GM12865 (cell line): Measurements from ENCODE around the gene VEGFA.

Experiments used
- DNase-seq: peaks from one replicate; pipeline ENCODE4 v3.0.0; 2010; ENCODE audit warnings: low read depth
- H3K4me3 ChIP-seq: 2 replicates; pipeline ENCODE4 v1.5.1; 2011; ENCODE audit warnings: mild to moderate bottlenecking, low read depth, low read length, control low read depth
- TF ChIP-seq, protein P1 (sequence below): IDR thresholded peaks from 2 replicates; pipeline ENCODE4 v1.5.1; 2011; ENCODE audit warnings: low read length, control low read depth, low read depth, inconsistent platforms; ENCODE audit not compliant: insufficient read depth; ENCODE audit errors: missing control alignments

The VEGFA gene

DNA sequence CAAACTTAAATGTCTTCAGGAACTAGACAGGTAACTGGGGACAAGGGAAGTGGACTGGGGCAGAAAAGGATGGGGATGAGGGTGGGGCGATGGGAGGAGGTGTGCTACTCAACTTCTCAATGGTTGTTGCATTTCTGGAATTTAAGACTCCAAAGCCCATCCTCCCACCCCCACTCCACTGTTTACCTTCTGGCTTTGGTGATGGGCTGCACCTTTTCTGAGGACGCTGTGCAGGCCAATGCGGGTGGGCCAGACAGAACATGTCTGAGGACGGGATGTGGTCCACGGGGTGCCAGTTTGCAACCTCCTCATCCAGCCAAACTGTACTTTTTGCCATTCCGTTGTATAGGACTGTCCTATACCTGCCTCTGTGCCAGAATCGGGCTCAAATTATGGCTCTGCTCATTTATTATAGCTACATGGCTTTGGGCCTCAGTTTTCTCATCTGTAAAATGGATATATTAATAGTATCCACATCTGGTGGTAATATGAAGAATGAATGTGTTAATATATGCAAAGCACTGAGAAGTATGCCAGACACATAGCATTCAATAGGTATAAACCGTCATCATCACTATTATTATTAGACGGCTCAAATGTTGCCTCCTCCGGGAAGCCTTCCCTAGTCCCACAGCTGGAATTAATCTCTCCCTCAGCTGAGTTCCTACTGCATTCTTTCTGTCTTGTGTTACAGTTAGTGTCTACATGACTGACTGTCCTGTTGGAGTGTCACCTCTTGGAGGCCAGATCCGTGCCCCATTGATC lies 31.0 kb upstream of the VEGFA start:
- TF ChIP-seq, protein P1, sequence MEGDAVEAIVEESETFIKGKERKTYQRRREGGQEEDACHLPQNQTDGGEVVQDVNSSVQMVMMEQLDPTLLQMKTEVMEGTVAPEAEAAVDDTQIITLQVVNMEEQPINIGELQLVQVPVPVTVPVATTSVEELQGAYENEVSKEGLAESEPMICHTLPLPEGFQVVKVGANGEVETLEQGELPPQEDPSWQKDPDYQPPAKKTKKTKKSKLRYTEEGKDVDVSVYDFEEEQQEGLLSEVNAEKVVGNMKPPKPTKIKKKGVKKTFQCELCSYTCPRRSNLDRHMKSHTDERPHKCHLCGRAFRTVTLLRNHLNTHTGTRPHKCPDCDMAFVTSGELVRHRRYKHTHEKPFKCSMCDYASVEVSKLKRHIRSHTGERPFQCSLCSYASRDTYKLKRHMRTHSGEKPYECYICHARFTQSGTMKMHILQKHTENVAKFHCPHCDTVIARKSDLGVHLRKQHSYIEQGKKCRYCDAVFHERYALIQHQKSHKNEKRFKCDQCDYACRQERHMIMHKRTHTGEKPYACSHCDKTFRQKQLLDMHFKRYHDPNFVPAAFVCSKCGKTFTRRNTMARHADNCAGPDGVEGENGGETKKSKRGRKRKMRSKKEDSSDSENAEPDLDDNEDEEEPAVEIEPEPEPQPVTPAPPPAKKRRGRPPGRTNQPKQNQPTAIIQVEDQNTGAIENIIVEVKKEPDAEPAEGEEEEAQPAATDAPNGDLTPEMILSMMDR, result no peak
- no peak for DNase-seq
- no peak overlapping the region for H3K4me3 ChIP-seq

DNA sequence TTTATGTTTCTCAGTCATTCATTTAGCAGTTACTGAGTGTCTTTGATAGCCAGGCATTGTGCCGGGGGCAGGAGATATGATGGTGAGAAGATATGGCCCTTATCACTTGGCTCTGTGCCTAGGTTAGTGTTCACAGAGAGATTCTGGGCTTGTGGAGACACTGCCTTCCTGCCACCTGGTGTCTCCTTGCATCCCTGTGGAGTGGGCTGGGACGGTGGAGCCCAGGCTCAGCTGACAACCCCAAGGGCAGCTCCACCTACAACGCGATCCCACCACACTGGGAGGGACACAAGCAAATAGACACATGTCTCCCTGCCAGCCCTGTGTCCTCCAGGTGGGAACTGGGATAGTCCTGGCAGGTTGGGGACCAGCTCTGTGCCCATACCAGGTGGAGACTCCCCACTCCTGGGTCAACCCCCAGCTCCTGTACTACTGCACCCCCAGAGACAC lies 30.3 kb upstream of the VEGFA start:
- no peak overlapping the region for H3K4me3 ChIP-seq
- no peak for DNase-seq
- TF ChIP-seq, protein P1, result no peak

DNA sequence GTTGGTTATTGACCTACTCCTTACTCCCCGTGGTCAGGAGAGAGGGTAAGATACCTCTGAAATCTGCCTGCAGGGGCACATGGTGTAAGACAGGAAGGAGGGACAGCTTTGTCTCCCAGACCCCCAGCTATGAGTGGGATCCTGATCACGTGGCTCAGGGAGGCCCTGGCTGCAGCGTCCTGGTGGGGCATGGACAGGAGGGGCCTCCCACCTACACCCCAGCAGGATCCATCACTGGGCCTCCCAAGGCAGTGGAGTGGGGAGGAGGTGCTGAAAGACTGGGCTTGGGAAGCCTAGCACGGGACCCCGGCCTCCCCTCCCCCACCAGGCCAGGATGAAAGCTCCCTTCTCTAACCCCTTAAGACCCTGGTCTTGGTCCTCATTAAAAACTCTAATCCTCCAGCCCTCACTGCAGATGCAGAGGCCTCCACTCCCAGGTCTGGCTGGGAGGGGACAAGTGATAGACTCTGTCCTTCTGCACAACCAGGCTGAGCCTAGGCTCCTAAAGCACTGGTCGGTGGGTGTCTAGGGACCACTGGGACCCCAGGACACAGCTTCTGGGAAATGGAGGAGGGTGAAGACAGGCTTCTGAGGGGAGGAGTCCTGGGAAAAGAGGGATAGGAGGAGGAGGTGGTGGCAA lies 29.6 kb upstream of the VEGFA start:
- no peak for DNase-seq
- TF ChIP-seq, protein P1, result no peak
- no peak overlapping the region for H3K4me3 ChIP-seq

DNA sequence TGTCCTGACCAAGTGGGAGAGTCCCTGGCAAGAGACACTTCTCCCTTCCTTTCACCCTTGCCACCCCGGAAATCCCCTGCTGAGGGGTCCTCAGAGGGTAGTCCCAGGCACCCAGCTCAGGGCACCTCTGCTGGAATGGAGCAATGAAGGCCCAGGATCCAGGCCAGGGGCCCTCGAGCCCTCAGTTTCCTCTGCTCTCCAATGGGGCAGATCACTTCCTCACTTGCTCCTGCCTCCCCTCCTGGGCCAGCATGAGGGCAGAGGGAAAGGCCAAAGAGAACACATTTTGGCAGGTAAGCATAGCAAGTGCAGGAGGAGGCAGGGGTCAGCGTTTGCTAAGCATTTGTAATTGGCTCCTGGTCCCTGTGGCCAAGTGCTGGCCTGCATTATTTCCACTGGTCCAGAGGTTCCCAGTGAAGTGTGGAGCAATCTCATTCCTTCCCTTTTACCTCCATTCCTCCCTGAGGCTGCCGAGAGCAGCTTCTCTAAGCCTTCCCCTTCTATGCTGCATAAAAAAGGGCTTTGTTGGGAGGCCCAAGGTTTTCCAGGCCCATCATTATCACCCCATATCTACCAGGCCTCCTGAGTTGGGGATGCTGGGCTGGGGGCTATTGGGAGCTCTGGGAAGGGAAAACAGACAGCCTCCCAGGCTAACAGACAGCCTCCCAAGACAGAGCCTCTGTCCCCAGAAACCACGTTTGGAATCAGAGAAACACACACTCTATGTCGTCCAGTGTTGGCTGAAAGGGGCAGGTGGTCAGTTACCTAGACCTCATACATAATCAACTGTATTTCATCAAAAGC lies 28.8 kb upstream of the VEGFA start:
- DNase-seq, result no peak
- TF ChIP-seq, protein P1, result no peak
- H3K4me3 ChIP-seq, result no peak overlapping the region

DNA sequence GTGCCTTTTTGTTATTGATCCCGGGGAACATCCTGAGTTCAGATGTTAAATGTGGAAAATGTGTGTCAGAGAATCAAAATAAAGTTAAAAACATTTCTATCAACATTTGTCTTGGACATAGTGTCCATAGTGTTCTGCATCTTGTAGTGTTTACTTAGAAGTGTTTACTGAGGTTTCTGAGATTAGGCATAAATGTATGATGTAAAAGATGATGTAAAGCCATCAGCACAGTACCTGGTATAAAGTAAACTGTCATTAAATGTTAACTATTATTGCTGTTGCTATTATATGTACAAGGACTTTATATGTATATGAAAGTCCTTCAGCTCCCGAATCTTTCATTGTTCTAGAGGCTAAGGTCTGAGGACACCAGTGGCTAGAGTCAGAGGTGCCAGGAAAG lies 28.2 kb upstream of the VEGFA start:
- no peak overlapping the region for H3K4me3 ChIP-seq
- TF ChIP-seq, protein P1, result no peak
- DNase-seq, result no peak

DNA sequence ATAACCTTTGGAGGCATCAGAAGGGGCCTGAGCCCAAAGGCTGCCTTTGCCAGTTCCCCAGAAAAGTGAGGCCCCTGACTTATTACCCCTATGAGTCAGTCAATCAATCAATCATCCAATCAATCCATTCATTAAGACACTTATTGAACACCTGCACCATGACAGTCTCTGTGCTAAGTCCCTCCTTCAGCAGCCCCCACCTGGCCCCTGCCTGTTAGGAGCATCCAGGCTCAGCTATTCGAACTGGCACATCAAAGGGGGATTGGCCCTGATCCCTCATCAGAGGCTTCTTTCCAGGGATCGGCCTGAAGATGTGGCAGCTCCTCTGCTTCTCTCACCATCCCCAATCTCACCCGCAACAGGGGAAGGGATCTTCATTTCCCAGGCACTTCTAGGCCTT lies 27.7 kb upstream of the VEGFA start:
- no peak for DNase-seq
- no peak overlapping the region for H3K4me3 ChIP-seq
- TF ChIP-seq, protein P1, result no peak
